Activated T-helper 1 cell treated with anti-CD3 and anti-CD28 coated beads, Interleukin-12 subunit alpha, Interleukin-12 subunit beta, Interleukin-2, Interleukin-4 antibody, amounts not matched to agents 30 ng/mL and 10 ng/mL and 1 ng/mL, durations not matched to agents 14 hours and 24 hours and 36 hours (primary cell): ENCODE measurements around the gene PLEK2. TPM values are rescaled to one million over a fixed set of nuclear protein-coding genes. Genes with fewer than 3 reads are reported as not detected.
"Not testable (repeated sequence)": the region's sequence is repeated elsewhere in the genome, so short reads cannot be mapped to it uniquely, and the experiment has no call there.

Source experiments
- DNase-seq: peaks from one replicate; pipeline ENCODE4 v3.0.0; 2021; ENCODE audit warnings: low spot score
- H3K27ac Mint-ChIP-seq: one replicate; pipeline ENCODE4 v1.8.0; 2021; ENCODE audit warnings: mild to moderate bottlenecking, mixed read lengths
- H3K27me3 Mint-ChIP-seq: one replicate; pipeline ENCODE4 v1.8.0; 2022; ENCODE audit warnings: mild to moderate bottlenecking, moderate library complexity, mixed read lengths; ENCODE audit not compliant: insufficient read depth
- H3K36me3 Mint-ChIP-seq: one replicate; pipeline ENCODE4 v1.8.0; 2021; ENCODE audit warnings: low read depth, mixed read lengths
- H3K4me1 Mint-ChIP-seq: one replicate; pipeline ENCODE4 v1.8.0; 2021; ENCODE audit warnings: low read depth, mixed read lengths
- H3K4me3 Mint-ChIP-seq: one replicate; pipeline ENCODE4 v1.8.0; 2021; ENCODE audit warnings: mild to moderate bottlenecking, moderate library complexity, mixed read lengths
- H3K9me3 Mint-ChIP-seq: one replicate; pipeline ENCODE4 v1.8.0; 2021; ENCODE audit warnings: mixed read lengths
- intact Hi-C: fragments of 100-400 bp; cut with micrococcal nuclease; formaldehyde crosslinking; loops from one replicate; pipeline ENCODE4 v1.15.1; 2024
- total RNA-seq: library from RNA; stranded (reverse); gene quantifications from 2 replicates; pipeline ENCODE4 v1.2.3, GENCODE V29; 2022

The PLEK2 gene
- total RNA-seq, 1 donor from 2014 or later, result 0.57 TPM

DNA sequence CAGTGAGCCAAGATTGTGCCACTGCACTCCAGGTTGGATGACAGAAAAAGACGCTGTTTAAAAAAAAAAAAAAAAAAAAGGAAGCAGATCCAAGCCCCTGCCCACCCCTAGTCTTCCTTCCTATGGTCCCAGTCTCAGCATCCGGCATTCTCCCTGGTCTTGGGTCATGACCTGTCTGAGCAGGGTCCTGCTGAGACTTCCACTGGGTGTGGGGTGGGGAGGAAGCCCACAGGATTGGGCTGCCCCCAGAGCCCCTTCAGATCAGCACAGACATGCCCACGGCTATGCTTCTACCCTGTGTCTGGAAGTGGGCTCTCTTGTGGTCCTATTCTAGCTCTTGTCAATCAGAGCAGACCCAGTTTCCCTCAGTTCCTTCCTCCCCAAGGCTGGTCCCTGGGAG is 12.6 kb upstream of the PLEK2 start:
- Mint-ChIP-seq H3K36me3 (no peaks in the 10 kb centered on the region), H3K27me3 (peaks cover 26% of the 10 kb centered on the region), H3K4me3 (no peak overlapping the region), H3K27ac (no peak overlapping the region), H3K4me1 (peaks cover 7% of the 10 kb centered on the region), H3K9me3 (no peaks in the 10 kb centered on the region)
- no peak for DNase-seq
- intact Hi-C loops, result no loop called here

DNA sequence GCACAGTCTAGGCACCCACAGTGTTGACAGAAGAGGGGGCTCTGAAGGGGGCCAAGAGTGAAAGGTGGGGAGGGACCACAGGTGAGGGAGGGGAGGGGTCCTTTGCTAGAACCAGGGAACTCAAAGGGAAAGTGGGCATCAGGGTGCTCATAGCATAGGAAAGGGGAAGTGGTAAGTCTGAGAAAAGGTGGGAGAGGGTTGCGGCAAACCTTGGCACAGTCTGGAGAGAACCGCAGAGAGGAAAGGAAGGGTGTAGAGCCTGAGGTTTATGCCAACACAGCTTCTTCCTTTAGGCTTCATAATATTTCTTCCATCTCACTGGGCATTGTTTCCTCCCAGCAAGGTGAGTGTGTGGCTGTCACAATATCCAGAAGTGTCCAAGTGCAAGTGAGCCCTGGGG is 11.5 kb upstream of the PLEK2 start:
- DNase-seq, result no peak
- intact Hi-C loops, result no loop called here
- Mint-ChIP-seq H3K36me3 (no peaks in the 10 kb centered on the region), H3K27ac (no peak overlapping the region), H3K27me3 (peaks cover 26% of the 10 kb centered on the region), H3K9me3 (no peaks in the 10 kb centered on the region), H3K4me3 (no peak overlapping the region), H3K4me1 (peaks cover 7% of the 10 kb centered on the region)

DNA sequence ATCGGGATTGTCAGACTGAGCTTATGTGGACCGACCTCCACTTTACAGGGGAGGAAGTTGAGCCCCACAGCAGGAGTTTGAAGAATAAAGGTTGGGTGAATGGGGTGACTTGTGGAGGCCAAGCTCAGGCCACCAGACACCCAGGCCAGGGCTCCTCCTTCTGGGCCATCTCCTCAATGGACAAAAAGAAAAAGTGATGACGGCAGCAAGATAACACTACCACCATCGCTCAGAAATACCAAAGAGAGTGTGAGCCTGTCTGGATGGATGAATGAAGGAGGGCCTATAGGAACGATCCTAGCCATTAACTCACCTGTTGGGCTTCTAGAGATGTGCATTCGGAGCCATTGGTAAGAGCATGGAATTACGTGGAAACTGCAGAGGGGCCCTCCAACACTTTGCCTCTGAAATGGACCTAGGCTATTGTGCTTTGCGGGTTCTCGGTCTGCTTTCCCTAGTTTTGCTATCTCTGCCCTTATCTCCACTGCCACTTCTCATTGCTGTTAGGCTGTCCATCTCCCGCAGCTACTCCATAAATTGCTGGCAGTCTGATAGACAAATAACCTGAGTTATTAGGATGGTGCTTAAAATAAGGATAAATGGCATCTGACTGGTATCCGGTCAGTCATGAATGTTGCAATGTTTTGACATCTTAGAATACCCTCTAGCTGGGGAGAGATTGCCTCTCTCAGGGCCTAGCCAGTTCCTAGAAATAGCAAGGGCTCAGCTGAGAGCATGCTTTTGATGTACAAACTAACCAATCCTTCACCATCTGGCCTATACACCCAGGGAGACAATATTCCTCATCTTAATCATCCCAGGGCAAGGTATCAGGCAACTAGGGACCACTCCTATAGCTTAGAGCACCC is 9.6 kb upstream of the PLEK2 start:
- Mint-ChIP-seq H3K27ac (no peak overlapping the region), H3K4me1 (no peaks in the 10 kb centered on the region), H3K9me3 (no peaks in the 10 kb centered on the region), H3K27me3 (peaks cover 21% of the 10 kb centered on the region), H3K4me3 (no peak overlapping the region), H3K36me3 (no peaks in the 10 kb centered on the region)
- intact Hi-C loops, result no loop called here
- no peak for DNase-seq

GRCh38 chr14:67420102-67420739 is 8.3 kb upstream of the PLEK2 start:
- no peak overlapping the region for H3K4me3 Mint-ChIP-seq
- no peaks in the 10 kb centered on the region for H3K9me3 Mint-ChIP-seq
- peaks cover 24% of the 10 kb centered on the region for H3K27me3 Mint-ChIP-seq
- no peak overlapping the region for H3K27ac Mint-ChIP-seq
- intact Hi-C loops, result no loop called here
- H3K36me3 Mint-ChIP-seq, result no peaks in the 10 kb centered on the region
- H3K4me1 Mint-ChIP-seq, result no peaks in the 10 kb centered on the region
- no peak for DNase-seq

DNA sequence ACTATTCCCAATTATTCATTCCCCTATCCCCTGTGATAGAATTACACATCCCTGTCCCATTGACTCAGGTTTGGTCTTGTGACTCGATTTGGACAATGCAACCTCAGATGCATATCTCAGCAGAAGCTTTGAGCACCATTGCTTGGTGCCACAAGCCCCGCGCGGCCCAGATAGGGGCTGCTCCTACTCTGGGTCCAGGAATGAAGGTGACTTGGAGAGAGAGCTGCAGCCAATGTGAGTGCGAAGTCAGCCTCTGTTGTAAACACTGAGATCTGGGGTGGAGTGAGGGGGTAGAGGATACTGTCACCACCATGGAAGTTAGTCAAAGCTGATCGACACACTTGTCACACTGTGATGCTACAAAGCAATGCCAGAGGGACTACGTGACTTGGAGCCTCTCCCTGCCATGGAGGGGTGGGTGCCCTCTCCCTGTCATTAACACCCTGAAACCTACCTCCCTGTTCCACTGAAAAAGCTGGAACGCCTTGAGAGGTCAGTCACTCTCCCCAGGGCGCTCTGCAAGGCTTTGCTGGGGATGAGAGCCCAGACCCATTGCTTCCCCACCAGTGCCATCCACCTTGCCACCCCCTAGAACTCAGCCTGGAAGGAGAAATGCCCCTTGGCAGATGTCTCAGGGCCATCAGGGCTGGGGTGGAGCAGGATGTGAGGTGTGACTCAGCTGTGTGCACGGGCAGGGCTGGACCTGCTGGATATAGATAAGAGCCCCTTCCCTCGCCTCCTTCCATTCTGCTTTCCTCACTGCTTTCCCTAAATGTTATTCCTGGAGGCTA is 6.6 kb upstream of the PLEK2 start:
- no peaks in the 10 kb centered on the region for H3K9me3 Mint-ChIP-seq
- H3K27me3 Mint-ChIP-seq, result peaks cover 13% of the 10 kb centered on the region
- no peaks in the 10 kb centered on the region for H3K36me3 Mint-ChIP-seq
- no peak for DNase-seq
- H3K4me1 Mint-ChIP-seq, result peaks cover 8% of the 10 kb centered on the region
- H3K27ac Mint-ChIP-seq, result no peak overlapping the region
- no peak overlapping the region for H3K4me3 Mint-ChIP-seq
- intact Hi-C loops, result no loop called here

GRCh38 chr14:67417633-67418032 is 5.7 kb upstream of the PLEK2 start:
- Mint-ChIP-seq H3K9me3 (no peaks in the 10 kb centered on the region), H3K27ac (no peak overlapping the region), H3K4me3 (no peak overlapping the region), H3K27me3 (peaks cover 8% of the 10 kb centered on the region), H3K36me3 (no peaks in the 10 kb centered on the region), H3K4me1 (peaks cover 8% of the 10 kb centered on the region)
- intact Hi-C loops, result no loop called here
- no peak for DNase-seq

DNA sequence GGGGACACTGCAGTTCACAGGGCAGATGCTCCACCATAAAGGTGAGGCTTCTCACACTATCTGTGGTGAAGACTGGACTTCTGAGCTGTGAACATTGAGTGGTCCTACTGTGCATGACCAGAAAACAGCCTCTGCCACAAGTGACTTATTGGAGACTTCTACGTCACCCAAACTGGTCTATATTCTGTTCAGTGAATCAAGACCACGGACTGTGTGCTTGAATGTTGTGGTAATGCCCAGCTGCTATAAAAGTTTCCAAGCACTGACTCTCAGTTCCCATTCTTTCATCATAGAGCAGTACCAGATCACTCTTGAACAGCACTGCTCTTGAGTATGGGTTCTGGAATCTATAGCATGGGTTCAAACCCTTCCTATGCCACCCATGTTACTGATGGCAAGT is 4.8 kb upstream of the PLEK2 start:
- Mint-ChIP-seq H3K27ac (no peak overlapping the region), H3K4me3 (no peak overlapping the region), H3K9me3 (no peaks in the 10 kb centered on the region), H3K4me1 (peaks cover 14% of the 10 kb centered on the region), H3K27me3 (peaks cover 11% of the 10 kb centered on the region), H3K36me3 (no peaks in the 10 kb centered on the region)
- intact Hi-C loops, result no loop called here
- DNase-seq, result no peak

DNA sequence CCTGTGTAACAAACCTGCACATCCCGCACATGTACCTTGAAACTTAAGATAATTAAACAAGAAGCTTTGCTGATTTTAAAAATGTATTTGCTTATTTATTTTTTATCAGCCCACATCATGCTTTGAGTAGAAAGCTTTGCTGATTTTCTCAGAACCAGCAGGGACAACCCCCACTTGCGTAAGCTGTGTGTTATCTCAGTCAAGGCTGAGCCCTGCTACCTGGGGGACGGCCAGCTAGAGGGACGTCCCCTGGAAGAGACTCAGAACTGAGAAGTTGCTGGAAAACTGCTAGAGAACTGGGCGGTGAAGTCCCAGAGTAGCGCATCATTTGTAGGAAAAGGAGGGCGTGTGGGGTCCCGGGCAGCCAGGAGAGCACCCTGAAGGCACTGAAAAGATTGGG is 4.1 kb upstream of the PLEK2 start:
- intact Hi-C loops, result no loop called here
- peak overlapping the region; percentile 23 for H3K27ac Mint-ChIP-seq
- no peak overlapping the region for H3K4me3 Mint-ChIP-seq
- H3K36me3 Mint-ChIP-seq, result no peaks in the 10 kb centered on the region
- DNase-seq, result no peak
- no peaks in the 10 kb centered on the region for H3K9me3 Mint-ChIP-seq
- peaks cover 14% of the 10 kb centered on the region for H3K4me1 Mint-ChIP-seq
- peaks cover 12% of the 10 kb centered on the region for H3K27me3 Mint-ChIP-seq

- DNase-seq, H3K4me3 Mint-ChIP-seq, H3K9me3 Mint-ChIP-seq, intact Hi-C loops, H3K27ac Mint-ChIP-seq, H3K36me3 Mint-ChIP-seq: not testable (repeated sequence)
- H3K27me3 Mint-ChIP-seq, result peaks cover 16% of the 10 kb centered on the region
- H3K4me1 Mint-ChIP-seq, result peaks cover 14% of the 10 kb centered on the region
These were observed 3.6 kb upstream of the PLEK2 start for GRCh38 chr14:67415610-67416009.

- Mint-ChIP-seq H3K36me3 (no peaks in the 10 kb centered on the region), H3K27ac (no peak overlapping the region), H3K27me3 (peaks cover 23% of the 10 kb centered on the region), H3K4me3 (no peak overlapping the region), H3K4me1 (peaks cover 14% of the 10 kb centered on the region), H3K9me3 (no peaks in the 10 kb centered on the region)
- intact Hi-C loops, result no loop called here
- DNase-seq, result no peak
These were observed 2.1 kb upstream of the PLEK2 start for GRCh38 chr14:67413806-67414769.

GRCh38 chr14:67411370-67411769 is 595 bp downstream of the PLEK2 start:
- peaks cover 23% of the 10 kb centered on the region for H3K27me3 Mint-ChIP-seq
- no peak overlapping the region for H3K27ac Mint-ChIP-seq
- H3K4me3 Mint-ChIP-seq, result no peak overlapping the region
- no peaks in the 10 kb centered on the region for H3K9me3 Mint-ChIP-seq
- no peak for DNase-seq
- intact Hi-C loops, result no loop called here
- H3K36me3 Mint-ChIP-seq, result no peaks in the 10 kb centered on the region
- H3K4me1 Mint-ChIP-seq, result peaks cover 14% of the 10 kb centered on the region

DNA sequence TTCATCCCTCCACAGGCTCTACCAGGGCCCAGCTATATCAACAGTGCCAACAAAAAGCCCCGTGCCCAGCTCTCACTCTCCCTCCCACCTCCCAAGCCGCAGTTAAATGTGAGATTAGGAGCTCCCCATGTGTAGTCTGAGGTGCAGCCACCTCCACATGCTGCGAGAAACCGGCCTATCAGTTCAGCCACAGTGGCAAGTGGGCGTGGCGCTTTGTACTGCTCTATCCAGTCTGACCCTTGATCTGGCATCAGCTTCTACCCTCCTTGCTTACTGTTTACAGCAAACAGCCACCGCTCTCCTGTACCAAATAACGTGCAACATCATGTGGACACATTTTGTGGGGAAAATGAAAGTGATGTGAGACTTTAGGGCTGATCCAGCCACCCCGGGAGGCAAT is 1.7 kb downstream of the PLEK2 start:
- Mint-ChIP-seq H3K27me3 (peaks cover 23% of the 10 kb centered on the region), H3K4me1 (peaks cover 14% of the 10 kb centered on the region), H3K9me3 (no peaks in the 10 kb centered on the region), H3K4me3 (no peak overlapping the region), H3K27ac (no peak overlapping the region), H3K36me3 (no peaks in the 10 kb centered on the region)
- DNase-seq, result no peak
- intact Hi-C loops, result no loop called here
